NCI-H146 (cell line): Measurements from ENCODE around the gene MFN2.
"Not testable (repeated sequence)": the region's sequence is repeated elsewhere in the genome, so short reads cannot be mapped to it uniquely, and the experiment has no call there.

Experiments
- DNase-seq: peaks from one replicate; lab custom pipeline; 2025; lab: John Stamatoyannopoulos, UW

MFN2 gene

DNA sequence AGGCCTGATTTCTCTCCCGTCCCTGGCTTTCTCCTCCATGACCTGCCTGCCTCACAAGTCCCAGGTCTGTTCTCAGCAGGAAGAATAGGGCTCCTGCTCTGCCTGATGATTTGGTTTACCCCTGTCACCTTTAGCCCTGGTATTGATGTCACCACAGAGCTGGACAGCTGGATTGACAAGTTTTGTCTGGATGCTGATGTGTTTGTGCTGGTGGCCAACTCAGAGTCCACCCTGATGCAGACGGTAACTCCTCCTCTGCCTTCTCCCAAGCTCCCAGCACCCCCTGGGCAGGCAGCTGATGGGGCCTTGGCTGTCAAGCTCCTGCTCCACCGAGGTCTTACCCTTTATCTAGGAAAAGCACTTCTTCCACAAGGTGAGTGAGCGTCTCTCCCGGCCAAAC is 18.4 kb downstream of the MFN2 start:
- no peak for DNase-seq

DNA sequence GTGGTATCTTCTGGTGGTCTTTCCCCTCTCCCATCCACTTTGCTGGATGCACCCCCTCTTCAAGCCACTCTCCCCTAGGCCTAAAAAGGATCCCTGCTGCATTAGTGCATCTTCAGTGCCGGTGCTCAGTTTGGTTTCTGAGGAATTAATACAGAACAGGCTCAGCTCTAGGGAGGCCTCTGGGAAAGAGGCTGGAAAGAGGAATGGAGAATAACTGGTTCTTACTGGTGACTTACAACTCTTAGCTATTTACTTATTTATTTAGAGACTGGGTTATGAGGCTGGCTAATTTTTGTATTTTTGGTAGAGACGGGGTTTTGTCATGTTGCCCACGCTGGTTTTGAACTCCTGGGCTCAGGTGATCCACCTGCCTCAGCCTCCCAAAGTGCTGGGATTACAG is 19.0 kb downstream of the MFN2 start:
- no peak for DNase-seq

DNA sequence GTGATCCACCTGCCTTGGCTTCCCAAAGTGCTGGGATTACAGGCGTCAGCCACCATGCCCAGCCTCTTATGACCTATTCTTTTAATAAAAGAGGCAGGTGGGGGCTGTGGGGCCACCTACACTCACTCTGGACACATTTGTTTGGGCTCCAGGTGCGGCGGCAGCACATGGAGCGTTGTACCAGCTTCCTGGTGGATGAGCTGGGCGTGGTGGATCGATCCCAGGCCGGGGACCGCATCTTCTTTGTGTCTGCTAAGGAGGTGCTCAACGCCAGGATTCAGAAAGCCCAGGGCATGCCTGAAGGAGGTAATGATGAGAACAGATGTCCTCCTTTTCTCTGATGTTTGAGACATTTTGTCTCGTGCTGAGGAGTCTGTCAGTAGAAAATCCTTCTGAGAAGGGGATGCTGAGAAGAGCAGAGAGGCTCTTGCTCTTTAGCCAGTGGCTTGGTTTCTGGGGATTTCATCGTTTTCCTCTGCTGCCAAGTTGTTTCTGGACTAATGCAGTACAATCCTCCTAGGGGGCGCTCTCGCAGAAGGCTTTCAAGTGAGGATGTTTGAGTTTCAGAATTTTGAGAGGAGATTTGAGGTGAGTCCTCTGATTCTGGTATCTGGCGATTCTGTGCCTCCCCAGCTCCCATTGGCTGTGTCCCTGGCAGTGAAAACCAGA is 21.1 kb downstream of the MFN2 start:
- no peak for DNase-seq

DNA sequence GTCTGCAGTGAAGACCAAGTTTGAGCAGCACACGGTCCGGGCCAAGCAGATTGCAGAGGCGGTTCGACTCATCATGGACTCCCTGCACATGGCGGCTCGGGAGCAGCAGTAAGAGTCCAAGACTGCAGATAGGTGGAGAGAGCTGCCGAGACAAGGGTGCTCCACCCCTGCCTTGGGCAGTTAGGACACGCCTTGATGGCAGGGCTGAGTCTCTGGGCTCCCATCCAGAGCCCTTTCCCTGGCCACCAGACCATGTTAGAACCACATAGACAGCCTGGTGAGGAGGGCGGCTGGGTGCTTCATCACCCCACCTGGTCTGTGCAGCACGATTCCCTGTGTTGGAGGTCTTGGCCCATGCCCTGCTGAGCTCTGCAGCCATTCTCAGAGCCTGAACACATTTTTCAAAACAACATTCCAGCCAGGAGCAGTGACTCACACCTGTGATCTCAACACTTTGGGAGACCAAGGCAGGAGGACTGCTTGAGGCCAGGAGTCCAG is 21.8 kb downstream of the MFN2 start:
- DNase-seq = no peak

DNA sequence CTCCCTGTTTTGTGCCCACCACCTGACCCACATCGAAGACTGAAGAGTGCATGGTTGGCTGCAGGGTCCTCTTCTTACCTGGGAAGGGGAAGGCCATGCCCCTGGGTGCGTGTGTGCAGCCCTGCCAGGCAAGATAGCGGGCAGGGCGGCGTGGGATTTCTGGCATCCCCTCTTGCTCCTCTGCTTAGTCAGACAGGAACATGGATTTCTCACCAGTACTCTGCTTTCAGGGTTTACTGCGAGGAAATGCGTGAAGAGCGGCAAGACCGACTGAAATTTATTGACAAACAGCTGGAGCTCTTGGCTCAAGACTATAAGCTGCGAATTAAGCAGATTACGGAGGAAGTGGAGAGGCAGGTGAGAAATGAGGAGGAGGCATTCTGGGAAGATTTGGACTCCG is 23.5 kb downstream of the MFN2 start:
- DNase-seq = no peak

DNA sequence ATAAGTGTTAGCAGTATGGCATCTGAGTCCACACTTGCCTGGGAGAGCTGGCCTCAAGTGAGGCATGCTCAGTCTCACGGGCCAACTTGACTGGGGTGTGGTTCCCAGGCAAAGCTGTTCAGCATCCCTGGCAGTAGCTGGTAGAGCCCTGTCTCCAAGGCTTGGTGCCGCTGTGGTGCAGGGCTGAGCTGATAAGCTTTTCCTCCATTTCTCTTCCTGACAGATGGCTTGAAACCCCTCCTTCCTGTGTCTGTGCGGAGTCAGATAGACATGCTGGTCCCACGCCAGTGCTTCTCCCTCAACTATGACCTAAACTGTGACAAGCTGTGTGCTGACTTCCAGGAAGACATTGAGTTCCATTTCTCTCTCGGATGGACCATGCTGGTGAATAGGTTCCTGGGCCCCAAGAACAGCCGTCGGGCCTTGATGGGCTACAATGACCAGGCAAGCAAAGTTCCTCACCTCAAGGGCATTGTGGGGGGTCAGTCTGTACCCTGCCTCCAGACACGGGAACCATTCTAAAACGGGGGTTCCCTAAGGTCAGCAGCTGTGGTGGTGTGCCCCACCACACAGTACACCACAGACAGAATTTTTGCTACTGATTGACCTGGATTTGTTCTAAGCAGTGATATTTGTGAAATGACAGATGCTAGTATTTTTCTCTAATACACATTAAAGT is 25.4 kb downstream of the MFN2 start:
- DNase-seq = no peak

DNA sequence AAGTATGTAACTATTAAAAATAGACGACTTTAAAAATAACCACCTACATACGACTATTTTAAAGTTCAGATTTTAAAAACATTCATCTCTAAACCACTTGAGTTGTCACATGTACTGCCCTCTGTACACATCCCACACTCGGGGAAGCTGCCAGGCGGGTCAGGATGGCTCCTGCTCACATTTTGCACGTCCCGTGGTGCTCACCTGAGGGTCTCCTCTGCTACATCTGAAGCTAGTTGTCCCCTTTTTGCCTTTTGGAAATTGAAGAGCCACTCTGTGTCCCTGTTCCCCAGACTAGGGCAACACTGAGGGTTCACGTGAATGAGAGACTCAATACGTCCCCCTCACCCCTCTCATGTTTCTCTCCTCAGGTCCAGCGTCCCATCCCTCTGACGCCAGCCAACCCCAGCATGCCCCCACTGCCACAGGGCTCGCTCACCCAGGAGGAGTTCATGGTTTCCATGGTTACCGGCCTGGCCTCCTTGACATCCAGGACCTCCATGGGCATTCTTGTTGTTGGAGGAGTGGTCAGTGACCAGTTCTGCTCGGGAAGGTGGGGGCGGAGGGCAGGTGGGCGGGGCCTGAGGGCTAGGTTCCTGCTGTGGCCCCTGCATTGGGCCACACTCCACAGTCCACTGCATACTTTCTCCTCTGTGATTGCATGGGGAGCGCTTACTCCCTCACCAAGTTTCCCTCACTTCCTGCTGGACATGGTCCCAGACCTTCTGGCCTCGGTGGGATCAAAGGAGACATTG is 26.1 kb downstream of the MFN2 start:
- no peak for DNase-seq

DNA sequence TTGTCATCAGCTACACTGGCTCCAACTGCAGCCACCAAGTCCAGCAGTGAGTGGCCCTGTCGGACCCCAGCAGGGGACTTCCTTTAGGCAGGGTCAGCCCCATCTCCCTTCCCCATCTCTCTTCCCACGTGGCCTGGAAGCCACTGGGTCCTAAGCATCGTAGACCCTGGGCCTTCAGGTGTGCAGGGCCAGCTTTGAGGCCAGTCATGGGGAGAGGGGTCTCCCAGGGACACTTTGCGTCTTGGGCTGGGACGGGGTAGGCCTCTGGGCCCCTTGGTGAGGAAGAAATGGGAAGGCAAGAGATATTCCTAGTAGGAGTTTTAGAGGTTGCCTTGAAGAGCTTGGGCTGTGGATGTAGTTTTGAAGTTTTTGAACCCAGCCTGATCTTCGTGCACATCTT is 27.0 kb downstream of the MFN2 start:
- no peak for DNase-seq

DNA sequence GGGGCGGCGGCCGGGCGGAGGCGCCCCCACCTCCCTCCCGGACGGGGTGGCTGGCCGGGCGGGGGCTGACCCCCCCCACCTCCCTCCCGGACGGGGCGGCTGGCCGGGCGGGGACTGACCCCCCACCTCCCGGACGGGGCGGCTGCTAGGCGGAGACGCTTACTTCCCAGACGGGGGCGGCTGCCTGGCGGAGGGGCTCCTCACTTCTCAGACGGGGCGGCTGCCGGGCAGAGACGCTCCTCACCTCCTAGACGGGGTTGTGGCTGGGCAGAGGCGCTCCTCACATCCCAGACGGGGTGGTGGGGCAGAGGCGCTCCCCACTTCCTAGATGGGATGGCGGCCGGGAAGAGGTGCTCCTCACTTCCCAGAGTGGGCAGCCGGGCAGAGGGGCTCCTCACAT is 28.1 kb downstream of the MFN2 start:
- not testable (repeated sequence) for DNase-seq

DNA sequence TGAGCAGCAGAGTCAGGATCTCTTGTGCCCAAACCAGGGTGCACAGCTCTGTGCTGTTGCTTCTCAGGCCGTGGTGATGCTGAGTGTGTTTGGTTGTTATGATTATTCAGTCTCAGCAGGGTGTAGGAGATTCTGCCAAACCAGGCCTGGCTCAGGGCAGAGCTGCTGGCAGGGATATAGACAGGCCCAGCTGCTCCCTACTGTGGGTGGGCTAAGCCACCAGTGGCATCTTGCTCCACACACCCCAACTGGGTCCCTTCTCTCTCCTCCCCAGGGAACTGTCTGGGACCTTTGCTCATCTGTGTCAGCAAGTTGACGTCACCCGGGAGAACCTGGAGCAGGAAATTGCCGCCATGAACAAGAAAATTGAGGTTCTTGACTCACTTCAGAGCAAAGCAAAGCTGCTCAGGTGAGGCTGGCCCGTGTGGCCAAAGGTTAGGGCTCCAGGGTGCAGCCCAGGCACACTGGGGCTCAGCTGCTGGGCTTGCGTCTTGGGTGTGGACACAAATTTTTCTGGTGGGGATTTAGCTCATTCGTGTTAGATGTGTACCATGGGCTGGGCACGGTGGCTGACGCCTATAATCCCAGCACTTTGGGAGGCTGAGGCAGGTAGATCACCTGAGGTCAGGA is 29.2 kb downstream of the MFN2 start:
- DNase-seq = no peak

DNA sequence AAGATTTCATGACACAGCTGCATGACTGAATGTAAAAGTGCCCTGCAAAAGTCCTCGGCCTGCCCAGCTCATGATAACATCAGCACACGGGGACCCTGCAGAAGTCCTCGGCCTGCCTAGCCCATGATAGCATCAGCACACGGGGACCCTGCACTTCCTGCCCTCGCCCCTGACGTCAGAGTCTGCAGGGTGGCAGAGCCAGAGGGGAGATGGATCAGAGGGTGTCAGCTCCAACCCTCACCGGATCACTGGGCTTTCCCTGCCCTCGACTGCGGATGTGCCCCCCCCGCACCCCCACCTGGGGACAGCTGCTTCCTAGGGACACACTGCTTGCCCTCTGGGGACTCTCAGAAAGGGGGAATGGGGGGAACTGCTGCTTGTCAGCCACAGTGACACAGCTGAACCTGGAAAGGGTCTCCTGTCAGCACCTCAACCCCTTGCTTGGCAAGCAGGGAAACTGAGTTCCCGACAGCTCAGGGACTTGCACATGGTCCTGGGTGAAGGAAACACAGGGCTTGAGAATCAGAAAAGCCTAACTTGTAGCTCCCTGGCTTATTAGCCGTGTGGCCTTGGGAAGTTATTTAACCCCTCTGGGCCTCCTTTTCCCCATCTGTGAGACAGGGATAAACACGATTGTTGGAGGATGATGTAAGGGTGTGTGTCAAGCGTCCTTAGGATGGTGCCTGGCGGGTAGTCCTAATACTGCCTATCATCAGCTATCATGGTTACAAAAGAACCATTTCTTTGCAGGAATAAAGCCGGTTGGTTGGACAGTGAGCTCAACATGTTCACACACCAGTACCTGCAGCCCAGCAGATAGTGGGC is 30.7 kb downstream of the MFN2 start:
- DNase-seq = no peak

DNA sequence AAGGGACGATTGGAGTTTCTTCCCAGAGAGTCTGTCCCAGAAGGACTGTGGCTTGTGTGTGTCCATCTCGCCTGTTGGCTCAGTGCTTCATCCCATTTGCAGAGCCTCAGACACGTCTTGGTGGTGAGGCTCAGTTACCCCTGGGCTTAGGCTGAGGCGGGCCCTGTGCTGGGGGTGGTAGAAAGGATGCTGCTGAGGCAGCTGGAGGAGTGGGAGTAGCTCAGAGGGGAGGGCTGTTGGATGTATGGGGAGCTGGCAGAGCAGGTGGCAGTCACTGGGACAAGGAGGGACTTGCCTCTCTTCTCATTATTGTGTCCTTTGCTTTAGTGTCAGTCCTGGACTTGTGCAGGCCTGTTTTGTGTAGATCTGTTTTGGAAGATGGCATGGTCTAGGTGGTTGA is 31.8 kb downstream of the MFN2 start:
- no peak for DNase-seq

DNA sequence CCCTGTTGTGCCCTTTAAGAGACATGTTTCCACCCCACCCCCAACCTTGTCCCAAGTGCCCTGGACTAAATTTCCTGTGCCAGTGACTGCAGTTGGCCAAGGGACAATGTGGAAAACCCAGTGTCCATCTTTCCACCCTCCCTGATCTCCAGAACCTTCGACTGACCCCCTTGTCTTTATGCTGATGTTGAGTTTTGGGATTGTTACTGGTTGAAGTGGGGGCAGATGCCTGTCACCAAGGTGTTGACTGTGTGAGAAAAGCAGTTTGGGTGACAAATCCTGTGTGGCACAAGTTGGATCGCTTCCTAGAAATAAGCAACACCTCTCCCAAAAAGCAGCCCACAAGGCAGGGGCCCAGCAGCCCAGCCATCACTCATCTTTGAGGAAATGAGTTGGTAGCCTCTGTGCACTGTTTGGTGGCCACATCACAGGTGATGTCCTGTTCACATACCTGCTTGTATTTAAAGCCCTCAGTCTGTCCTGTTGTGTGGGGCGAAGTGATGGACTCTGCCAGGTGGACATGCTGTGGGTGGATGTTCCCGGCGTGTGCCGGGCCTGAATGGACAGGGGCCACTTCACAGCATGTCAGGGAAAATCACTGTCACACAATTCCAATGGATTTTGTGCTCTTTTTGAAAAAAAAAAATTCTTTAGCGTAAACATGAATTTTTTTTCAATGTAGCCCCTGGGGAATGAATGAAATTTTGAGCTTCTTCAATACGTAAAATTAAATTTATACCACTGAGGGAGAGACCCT is 32.5 kb downstream of the MFN2 start:
- no peak for DNase-seq

DNA sequence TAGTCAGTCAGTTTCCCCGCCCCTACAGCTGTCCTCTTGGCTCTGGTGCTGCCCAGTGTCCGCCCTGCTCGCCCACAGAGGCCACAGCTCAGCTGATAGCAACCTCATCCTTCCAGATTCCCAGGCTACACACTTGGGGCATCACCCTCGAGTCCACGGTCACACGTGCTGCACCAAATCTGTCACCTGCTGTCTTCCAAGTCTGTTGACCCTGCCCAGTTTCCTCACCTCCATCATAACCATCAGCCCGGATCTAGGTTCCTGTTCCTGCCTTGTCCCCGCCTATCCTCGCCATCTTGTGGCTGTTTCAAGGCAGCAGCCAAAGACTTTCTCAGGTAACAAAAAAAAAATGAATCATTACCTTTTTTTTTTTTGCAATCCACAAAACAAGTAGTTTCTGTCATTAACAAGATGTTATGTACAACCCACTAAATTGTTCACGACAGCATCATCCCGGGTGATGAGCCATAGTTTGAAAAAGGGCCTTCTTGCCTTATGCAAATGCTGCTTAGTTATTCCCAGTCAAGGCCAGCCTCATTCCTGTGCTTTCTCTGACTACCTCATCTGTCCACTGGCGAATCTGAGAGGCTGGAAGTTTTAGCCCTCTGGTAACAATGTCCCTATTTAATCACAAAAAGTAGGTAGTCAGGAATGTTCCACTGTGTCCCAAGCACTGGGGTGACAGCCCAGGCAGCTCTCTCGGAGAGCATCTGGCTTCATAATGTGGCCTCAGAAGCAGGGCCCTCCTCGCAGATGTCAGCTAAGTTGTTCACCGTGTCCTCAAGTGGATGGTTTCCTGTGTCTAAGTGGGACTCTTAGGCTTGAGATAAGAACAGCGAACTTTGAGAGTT is 34.1 kb downstream of the MFN2 start:
- no peak for DNase-seq

DNA sequence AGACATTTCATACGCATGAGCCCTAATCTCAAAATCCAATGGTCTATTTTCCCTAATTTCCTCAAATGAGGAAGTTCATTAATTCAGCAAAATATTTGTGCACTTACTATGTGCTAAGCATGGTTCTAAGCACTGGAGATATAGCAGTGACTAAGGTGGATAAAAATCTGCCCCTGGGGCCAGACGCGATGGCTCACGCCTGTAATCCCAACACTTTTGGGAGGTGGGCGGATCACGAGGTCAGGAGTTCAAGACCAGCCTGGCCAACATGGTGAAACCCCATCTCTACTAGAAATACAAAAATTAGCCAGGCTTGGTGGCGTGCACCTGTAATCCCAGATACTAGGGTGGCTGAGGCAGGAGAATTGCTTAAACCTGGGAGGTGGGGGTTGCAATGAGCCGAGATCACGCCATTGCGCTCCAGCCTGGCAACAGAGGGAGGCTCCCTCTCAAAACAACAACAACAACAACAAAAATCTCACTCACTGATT is 34.8 kb downstream of the MFN2 start:
- no peak for DNase-seq

DNA sequence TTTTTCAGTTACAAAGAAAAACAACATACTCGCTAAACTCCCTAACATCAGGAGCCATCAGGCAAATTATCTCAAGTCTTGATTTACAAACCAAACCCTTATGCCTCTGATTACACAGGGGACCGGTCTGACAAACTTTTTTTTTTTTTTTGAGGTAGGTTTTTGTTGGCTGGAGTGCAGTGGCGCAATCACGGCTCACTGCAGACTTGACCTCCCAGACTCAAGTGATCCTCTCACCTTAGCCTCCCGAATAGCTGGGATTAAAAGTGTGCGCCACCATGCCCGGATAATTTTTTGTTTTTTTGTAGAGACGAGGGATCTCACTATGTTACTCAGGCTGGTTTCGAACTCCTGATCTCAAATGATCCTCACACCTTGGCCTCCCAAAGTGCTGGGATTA is 35.3 kb downstream of the MFN2 start:
- no peak for DNase-seq

DNA sequence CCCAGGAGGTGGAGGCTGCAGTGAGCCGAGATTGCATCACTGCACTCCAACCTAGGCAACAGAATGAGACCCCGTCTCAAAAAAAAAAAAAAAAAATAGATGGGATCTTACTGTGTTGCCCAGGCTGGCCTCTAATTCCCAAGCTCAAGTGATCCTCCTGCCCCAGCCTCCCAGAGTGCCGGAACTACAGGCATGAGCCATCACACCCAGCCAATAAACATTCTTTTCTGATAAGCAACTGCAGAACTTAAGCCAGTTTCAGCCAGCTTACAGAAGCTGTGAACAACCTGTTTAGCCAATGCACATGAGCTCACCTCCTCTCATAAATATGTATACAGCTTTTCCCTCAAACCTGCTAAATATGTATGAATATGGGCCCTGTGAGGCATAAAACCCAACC is 35.9 kb downstream of the MFN2 start:
- DNase-seq = no peak

DNA sequence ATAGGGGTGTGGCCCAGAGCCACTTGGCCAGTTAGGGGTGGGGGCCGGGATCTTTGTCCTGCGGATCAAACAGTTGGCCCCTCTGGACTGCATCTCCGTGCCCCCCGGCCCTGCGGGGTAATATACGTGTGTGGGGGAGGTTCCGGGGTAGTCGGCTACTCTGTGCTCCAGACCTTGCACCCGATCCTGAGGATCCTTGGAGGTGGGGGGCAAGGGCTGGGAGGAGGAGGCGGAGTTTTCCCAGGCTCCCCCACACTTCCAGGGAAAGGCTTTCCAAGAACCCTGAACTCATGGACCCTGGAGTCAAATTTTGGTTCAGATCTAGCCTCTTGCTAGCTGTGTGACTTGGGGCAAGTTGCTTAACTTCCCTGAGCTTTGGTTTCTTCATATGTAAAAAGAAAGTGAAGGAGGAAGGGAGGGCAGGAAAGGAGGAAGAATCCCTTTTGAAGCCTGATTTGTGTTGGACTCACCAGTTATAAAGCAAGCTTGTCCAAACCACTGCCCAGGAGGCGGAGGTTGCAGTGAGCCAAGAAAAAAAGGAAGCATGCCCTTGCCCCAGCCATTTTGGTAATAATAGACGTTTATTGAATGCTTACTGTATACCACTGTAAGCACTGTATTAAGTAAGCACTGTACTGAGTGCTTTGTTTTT is 39.7 kb downstream of the MFN2 start:
- no peak for DNase-seq

DNA sequence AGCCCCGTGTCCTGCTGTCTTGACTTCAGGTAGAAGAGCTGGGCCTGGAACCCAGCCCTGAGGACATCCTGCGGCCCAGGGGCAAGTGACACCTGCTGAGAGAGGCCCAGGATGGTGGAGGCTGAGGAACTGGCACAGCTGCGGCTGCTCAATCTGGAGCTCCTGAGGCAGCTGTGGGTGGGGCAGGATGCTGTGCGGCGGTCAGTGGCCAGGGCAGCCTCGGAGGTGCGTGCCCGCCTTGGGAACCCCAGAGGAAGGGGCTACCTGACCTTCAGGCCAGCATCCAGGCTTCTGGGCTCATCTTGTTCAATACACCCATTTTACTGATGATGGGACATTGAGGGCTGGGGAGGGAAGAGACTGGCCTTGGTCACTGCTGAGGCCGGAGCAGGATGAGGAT is 41.4 kb downstream of the MFN2 start:
- no peak for DNase-seq
